Kidney glomerular epithelial cell (primary cell): ENCODE data around the gene TEX13A.
"Not testable (repeated sequence)": the region's sequence is repeated elsewhere in the genome, so short reads cannot be mapped to it uniquely, and the experiment has no call there.

Source experiments
- DNase-seq: peaks from one replicate; lab custom pipeline; 2025; lab: John Stamatoyannopoulos, UW

Gene TEX13A, protein sequence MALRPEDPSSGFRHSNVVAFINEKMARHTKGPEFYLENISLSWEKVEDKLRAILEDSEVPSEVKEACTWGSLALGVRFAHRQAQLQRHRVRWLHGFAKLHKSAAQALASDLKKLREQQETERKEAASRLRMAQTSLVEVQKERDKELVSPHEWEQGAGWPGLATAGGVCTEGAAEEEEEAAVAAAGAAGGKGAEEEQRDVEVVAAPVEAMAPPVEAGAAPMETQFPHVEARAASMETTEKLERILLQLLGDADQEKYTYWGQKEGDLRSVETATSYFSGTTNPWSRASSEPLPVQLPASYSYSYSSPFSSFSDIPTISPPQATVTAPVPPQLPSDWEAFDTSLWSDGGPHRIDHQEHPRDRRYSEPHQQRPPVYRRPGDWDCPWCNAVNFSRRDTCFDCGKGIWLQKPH

DNA sequence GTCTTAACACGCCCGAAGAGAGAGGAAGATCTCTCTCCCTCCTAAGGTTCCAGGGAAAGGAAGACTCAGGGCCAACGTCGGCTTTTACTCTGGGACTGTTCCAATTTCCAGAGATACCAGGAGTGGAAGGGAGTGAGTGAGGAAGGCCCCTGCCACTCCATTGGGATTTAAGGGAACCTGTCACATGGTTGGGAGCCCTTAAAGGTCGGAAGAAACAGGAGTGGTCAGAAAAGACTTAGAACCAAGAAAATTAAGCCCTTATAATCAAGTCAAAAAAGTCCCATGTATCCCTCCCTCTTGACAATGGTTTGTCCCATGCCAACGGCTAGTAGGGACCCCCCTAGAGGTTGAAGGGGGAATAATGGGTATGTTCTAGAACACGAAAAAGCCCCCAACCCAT, at the start of gene TEX13A:
TSS of gene TEX13A (minus strand) at position 59 of the 400 bp plus-strand sequence. CDS start 297 bp downstream, outside the sequence.
- no peak for DNase-seq

DNA sequence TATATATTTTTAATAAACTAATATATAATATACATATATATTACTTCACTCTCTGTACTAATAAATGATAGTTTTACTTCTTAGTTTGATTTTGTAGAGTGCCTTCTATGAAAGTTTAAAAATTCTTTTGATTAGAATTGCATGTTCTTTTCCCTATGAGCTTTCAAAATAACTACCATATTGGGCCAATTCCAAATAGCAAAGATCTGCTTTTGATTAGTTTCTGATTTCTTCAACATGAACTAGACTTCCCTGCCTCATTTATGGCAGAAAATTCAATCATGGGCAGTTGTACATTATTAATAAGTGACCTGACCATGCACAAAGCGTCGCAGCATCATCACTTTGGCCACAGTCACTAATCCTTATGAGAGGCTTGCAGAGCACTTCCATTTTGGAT, 48.9 kb upstream of the TEX13A start:
- no peak for DNase-seq

DNA sequence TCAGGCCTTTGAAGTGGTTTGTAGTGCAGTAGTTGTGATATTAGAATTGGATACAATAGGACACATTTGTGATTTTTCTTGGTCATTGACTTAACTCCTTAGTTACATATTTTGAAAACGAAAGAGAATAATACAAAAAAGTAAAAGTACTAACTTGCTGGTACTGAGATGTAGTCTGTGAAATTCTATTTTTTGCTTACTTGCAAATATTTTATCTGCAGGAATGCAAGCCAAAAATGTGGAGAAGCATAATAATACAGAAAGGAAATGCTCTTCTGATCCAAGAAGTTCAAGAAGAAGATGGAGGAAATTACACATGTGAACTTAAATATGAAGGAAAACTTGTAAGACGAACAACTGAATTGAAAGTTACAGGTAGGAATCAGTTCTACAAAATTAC, 46.7 kb upstream of the TEX13A start:
- DNase-seq = no peak

DNA sequence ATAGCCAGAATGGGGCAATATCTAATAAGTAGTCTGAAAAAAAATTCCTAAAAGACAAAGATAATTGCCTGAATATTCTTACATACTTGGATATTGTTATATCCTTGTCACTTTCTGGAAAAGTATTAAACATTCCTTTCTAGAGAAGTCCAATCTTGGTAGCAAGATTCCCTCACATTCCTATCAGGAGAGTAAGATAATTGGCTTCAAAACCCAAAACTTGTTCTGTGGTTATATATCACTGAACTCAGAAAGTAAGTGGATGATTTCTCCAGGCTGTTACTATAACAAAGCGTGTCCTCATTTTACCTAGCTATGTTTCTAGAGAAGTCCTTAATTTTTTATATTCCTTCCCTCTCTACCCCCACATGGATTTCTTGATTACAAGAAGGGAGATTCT, 46.0 kb upstream of the TEX13A start:
- no peak for DNase-seq

DNA sequence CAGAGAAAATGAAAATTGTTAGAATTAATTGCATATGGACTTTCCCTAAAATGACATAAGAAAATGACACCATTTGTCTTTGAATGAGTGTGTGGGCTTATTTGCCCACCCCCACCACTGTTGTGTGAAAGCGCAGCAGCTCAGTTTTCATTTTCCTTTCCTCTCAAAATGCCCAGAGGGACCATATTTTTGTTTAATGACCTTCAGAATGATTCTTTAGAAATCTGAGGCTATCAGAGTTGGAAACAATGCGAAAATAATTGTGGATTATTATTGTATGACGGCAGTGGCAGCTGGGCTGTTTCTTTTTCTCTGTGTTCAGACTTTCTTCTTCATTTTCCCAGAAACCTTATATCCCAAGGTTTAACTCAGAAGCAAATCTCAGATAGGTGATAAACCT, 44.6 kb upstream of the TEX13A start:
- no peak for DNase-seq

DNA sequence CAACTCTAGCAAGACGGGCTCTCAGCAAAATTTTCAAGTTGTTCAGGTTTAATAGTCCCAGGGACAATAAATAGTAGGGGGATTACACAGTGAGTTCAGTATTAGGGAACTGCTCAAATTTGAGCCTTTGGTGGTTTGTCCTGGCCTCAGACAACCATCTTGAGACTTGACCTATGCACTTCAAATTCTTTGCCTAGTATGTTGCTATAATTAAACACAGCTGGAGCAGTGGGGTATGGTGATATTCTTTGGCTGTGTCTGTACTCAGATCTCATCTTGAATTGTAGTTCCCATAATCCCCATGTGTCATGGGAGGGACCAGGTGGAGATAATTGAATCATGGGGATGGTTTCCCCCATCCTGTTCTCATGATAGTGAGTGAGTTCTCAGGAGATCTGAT, 43.3 kb upstream of the TEX13A start:
- no peak for DNase-seq

DNA sequence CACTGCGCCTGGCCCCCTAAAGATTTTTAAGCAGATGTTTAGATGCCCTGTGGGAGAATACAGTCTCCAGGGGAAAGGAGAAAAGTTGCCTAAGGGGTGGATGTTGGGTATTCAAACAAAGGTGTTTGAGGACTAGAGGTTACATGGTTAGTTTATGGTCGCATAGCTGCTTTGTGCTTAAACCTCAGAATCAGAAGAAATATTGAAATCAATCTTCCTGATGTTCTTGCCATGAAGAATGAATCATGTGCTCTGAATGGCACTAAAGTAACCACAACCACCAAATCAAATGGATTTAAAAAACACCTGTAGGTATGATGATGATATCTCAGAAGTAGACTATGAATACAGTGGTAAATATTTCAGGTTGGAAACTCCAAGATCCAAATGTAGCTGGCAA, 42.7 kb upstream of the TEX13A start:
- DNase-seq = no peak

DNA sequence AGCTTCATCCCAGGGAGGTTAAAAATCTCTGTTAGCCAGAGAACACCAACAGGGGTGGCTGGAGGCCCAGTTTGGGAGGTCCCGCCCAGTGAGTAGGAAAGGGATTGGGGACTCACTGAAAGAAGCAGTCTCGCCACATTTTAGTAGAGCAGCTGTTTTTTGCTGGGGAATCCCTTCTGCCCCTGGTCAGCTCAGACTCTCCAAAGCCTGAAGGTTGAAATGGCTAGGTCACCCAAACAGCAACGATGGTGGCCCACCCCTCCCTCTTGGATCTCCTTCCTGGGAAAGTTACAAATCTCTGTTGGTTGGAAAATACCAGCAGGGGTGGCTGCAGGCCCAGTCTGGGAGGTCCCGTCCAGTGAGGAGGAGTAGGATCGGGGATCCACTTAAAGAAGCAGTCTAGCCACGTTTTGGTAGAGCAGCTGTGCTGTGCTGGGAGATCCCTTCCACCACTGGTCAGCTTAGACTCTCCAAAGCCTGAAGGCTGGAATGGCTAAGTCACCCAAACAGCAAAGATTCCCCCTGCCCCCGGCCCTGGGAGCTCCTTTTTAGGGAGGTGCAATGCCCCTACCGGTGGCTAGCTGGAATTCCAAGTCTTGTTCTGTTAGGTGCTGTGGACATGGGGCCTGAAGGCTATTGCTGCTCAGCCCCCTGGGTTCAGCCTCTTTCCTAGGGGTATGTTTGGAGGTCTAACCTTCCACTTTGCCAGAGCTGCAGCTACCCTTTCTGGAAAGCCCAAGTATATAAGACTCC, 40.0 kb upstream of the TEX13A start:
- DNase-seq = no peak

DNA sequence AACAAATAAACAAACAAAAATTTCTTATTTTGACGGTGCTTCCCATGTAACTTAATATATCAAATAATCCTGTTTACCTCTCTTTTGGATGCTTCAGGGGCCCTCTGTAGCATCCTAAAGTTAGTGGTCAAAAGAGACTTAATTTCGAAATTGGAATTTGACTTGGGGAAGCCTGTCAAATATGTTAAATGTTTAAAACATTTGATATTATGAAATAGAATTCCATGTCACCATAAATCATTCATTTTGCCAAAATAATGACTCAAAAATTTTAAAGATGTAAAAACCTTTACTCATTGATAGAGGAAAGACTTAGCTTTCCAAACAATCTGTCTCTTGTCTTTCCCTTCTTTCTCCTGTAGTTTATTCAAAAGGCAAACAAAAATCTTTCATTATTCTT, 20.6 kb upstream of the TEX13A start:
- DNase-seq = no peak

DNA sequence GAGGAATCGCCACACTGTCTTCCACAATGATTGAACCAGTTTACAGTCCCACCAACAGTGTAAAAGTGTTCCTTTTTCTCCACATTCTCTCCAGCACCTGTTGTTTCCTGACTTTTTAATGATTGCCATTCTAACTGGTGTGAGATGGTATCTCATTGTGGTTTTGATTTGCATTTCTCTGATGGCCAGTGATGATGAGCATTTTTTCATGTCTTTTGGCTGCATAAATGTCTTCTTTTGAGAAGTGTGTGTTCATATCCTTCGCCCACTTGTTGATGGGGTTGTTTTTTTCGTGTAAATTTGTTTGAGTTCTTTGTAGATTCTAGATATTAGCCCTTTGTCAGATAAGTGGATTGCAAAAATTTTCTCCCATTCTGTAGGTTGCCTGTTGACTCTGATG, 16.9 kb upstream of the TEX13A start:
- not testable (repeated sequence) for DNase-seq

DNA sequence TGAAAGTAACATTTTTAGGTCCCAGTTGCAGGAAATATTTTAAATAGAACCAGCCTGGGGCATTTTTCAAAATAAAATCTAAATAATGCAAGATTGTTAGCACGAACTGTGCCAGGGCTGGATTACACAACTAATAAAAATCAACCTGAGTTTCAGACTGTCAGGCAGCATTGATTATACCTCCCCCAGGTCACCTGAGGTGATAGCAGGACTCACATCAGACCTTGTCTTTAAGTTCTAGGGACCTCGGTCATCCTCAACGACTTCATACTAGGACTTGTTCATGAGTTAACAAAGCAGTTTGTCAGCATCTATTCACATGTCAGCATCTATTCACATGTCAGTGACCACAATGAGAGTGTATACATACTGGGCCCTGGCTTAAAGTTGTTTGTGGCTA, 8.7 kb upstream of the TEX13A start:
- no peak for DNase-seq

DNA sequence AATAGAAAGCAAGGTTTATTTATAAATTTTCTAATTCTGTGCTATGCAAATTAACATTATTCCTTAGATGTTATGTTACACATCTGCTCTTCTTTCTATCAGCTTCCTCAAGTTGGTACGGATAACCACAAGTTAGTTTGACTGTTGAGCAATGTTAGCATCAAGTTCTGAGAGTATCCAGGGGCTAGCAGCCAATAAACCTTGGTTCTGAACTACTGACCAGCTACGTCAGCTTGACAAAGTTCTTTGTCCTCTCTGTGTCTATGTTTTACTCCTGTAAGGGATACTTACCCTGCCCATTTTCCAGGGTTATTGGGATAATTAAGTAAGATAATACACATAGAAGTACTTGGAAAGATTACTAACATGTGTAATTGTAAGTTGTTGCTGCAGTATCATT, 8.1 kb upstream of the TEX13A start:
- no peak for DNase-seq

DNA sequence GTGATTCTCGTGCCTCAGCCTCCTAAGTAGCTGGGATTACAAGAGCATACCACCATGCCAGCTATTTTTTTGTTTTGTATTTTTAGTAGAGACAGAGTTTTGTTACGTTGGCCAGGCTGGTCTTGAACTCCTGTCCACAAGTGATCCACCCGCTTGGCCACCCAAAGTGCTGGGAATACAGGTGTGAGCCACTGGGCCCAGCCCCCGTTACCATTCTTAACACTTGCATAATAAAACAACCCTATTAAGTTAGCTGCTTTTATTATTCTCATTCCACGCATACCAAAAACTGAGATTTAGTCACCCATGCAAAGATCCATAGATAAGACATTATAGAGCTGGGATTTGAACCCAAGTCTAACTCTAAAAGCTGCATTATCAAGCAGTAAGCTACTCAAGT, 6.0 kb upstream of the TEX13A start:
- no peak for DNase-seq

DNA sequence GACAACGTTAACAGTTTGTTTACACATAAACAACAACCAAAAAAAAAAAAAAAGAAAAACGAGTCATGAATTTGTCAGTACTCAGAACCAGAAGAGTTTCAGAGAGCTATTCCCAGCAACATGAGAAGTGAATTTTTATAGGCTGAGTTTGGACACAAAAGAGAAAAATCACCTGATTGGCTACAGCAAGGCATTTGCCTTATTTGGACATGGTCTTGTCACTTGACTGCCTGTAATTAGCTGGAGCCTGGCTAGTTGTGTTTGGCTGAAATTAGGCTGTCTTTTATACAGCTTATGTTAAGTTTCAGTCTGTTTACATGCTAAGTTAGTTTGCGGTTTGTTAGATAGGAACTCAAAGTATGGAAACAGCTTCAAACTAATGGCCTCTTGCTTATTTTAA, 880 bp upstream of the TEX13A start:
- DNase-seq = no peak

DNA sequence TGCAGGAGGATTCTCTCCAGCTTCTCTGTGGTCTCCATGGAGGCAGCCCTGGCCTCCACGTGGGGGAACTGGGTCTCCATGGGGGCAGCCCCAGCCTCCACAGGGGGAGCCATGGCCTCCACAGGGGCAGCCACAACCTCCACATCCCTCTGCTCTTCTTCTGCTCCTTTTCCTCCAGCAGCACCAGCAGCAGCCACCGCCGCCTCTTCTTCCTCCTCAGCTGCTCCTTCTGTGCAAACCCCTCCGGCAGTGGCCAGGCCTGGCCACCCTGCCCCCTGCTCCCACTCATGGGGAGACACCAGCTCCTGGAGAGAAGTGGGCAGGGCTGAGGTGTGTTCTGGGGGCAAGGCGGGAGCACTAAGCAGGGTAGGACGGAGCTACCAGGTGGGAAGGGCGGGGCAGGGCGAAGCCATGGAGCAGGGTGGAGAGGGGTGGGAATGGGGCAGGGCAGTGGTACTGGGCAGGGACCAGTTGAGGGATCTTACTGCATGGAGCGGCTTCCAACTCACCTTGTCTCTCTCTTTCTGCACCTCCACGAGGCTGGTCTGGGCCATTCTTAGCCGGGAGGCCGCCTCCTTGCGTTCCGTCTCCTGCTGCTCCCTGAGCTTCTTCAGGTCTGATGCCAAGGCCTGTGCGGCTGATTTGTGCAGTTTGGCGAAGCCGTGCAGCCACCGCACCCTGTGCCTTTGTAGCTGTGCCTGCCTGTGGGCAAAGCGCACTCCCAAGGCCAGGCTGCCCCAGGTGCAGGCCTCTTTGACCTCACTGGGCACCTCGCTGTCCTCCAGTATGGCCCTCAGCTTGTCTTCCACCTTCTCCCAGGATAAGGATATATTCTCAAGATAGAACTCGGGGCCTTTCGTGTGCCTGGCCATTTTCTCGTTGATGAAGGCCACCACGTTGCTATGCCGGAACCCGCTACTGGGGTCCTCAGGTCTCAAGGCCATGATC, 766 bp downstream of the TEX13A start:
- no peak for DNase-seq

DNA sequence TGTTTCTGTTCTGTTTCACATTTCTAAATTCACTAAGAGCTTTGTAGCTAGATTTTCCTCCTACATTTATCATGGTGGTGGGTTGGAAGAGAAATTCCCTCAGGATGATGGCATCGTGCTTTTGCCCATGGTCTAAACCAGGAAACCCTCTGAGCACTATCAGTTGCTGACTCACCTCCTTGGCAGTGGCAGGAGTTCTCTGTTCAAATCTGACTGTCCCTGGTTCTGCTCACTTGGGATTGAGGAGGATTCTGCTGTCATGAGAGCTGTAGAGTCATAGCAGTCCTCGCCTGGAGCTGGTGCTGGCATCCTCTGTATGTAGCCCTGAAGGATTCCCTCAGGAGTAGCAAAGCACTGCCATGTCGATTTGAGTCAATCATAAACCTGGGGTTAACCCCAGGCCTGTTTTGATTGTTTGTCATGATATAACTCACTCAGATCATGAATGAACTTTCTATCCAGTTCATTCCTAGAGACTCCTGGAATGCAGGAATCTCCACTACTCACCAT, 9.4 kb downstream of the TEX13A start:
- peak; percentile 55 for DNase-seq

DNA sequence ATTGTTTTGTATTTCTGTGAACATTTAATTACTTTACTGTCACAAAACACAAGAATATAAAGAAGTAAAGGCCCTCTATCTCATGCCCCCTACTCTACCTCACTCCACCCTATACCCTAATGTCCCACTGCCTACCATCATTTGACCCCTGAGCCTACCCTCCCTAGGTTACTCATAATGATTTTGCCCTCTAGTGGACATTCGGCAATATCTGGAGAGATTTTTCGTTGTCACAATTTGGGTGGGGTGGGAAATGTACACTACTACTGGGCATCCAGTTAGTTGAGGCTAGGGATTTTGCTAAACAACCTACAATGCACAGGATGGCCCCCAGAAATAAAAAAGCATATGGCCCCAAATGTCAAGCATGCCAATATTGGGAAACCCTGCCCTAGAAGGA, 10.2 kb downstream of the TEX13A start:
- DNase-seq = no peak

DNA sequence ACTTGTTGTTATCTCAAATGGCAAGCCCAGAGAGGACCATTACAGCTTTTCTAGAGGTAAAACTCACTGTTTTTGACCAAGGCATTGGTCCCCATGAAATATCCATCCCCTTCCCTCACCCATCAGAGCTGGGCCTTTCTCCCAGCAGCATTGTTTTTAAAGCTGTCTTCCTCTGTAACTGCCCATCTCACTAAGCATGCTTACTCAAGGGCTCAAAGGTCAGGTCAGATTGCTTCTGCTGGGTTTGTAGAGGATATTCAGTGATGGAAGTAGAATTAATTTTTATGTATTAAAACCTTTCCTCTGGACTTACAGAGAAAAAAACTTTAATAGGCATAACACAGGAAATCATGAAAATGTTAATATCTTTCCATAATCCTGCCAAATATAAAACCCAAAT, 11.1 kb downstream of the TEX13A start:
- DNase-seq = no peak

DNA sequence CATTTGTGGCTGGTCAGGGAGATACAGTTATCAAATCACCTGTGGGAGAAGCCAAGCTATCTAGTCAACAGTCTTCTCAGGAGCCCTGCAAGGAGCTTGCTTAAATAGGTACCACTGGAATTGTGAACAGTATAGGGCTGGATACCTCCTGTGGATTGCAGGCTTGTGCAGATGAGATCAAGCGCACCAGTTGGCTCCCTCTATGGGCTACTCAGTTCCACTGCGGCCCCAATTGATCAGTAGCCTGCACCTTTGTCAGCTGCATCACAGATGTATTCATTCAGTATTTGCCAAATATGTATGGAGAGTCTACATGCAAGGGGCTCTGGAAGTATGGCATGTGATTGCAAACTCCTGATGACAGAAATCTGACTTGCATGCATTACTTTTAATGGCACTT, 28.6 kb downstream of the TEX13A start:
- peak; percentile 3 for DNase-seq

DNA sequence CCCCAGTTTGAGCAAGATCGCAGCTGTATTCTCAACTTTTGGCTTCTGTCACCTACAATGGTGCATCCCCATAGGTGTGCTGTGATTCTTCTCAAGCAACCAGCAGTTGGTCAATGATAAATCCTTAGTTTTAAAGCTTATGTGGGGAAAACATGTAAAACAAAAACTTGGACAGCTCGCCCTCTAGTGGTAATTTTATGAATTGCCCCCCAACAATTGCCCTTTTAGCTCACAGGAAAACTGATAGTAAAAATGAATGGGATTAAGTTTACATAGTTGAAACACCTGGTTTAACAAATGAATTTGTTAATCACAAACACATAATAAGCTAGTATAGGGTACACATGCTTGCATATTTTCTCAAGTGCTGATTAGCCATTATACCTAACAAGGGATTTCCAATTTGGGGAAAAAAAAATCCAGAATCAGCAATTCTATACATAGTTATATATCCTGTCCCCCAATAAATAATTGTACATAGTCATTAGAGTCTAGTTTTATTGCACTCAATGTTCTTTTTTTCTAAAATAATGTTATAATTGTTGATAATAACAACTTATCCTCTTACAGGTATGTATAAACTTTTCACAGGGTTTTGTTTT, 30.1 kb downstream of the TEX13A start:
- DNase-seq = peak; percentile 19

DNA sequence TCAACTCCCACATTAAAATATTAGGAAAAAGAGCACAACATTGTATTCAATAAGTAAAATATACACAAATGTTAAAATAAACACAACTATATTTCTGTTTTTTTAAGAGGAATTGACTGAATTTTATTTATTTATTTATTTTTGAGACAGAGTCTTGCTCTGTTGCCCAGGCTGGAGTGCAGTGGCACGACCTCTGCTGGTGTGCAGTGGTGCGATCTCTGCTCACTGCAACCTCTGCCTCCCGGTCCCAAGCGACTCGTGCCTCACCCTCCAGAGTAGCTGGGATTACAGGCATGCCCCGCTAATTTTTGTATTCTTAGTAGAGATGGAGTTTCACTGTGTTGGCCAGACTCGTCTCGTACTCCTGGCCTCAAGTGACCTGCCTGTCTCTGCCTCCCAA, 31.4 kb downstream of the TEX13A start:
- DNase-seq = no peak

DNA sequence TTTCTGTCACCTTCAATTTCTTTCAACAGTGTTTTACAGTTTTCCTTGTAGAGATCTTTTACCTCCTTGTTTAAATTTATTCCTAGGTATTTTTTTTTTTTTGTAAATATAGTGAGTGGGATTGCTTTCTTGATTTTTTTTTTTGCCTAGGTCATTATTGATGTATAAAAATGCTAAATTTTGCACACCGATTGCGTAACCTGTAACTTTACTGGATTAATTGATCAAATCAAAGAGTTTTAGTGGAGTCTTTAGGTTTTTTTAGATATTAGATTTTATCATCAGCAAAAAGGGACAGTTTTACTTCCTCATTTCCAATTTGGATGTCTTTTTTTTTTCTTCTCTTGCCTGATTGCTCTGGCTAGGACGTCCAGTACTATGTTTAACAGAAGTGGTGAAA, 40.9 kb downstream of the TEX13A start:
- no peak for DNase-seq
